ENCODE measurements around the gene IGHMBP2.
"Not testable (repeated sequence)": the region's sequence is repeated elsewhere in the genome, so short reads cannot be mapped to it uniquely, and the experiment has no call there.

- TF ChIP-seq, protein P1, sequence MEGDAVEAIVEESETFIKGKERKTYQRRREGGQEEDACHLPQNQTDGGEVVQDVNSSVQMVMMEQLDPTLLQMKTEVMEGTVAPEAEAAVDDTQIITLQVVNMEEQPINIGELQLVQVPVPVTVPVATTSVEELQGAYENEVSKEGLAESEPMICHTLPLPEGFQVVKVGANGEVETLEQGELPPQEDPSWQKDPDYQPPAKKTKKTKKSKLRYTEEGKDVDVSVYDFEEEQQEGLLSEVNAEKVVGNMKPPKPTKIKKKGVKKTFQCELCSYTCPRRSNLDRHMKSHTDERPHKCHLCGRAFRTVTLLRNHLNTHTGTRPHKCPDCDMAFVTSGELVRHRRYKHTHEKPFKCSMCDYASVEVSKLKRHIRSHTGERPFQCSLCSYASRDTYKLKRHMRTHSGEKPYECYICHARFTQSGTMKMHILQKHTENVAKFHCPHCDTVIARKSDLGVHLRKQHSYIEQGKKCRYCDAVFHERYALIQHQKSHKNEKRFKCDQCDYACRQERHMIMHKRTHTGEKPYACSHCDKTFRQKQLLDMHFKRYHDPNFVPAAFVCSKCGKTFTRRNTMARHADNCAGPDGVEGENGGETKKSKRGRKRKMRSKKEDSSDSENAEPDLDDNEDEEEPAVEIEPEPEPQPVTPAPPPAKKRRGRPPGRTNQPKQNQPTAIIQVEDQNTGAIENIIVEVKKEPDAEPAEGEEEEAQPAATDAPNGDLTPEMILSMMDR (IDR thresholded peaks at IDR 0.05), result not testable (repeated sequence)
- not testable (repeated sequence) for TF ChIP-seq POLR2A (IDR thresholded peaks at IDR 0.05)
Observed at GRCh38 chr11:68973706-68974105, 70.0 kb downstream of the IGHMBP2 start.
